HS-5 (cell line): ENCODE data around the gene TIMELESS.
"Not testable (repeated sequence)": the region's sequence is repeated elsewhere in the genome, so short reads cannot be mapped to it uniquely, and the experiment has no call there.

ENCODE experiments used
- DNase-seq: peaks from one replicate; pipeline ENCODE4 v3.0.0-alpha.2; 2012; ENCODE audit warnings: low read depth

TIMELESS gene

GRCh38 chr12:56468216-56469006, 19.2 kb upstream of the TIMELESS start, which contains the start of gene SPRYD4:
SPRYD4 (plus strand) TSS chr12:56468578; CDS start chr12:56468592, 14 bp downstream.
- DNase-seq = peak; percentile 60

DNA sequence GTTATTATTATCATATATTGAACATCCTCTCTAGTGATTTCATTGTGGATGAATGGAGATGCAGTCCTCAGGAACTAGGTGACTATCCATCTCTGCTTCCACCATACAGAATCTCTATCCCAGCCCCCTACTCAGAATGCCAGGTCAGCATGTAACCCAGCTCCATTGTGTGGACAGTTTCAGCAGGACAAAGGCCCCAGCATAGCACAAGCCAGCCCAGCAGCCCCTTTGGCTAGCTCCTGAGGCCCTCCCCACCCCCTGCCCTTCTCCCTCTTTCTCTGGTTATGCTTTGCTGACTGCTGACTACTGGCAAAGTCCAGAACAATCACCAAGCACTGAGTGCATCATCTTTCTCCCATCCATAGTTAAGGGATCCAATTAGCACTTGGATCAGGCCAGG, 13.3 kb upstream of the TIMELESS start:
- no peak for DNase-seq

- DNase-seq = peak; percentile 35
These were observed 12.3 kb upstream of the TIMELESS start for GRCh38 chr12:56461235-56462159.

GRCh38 chr12:56457817-56458216, 8.6 kb upstream of the TIMELESS start:
- no peak for DNase-seq

DNA sequence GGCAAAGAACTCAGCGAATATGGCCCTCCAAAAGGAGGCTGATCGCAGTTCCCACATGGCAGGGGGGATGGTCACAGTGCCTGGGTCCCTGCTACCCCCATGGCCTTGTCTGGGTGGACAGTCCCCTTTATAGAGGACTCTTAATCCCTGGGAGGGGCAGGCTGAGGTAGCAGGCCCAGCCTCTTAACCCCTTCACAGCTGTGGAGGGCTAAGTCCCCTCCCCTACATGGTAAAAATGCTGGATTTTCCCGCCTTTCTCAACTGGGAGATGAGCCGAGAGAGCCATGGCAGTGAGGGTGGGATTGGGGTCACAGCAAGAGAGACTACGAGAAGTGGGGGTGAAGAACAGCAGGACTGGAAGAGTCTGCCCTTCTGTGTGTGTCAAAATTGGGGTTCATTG, 5.3 kb upstream of the TIMELESS start, which contains the start of gene MIP:
TSS of gene MIP (minus strand) at position 101 of the 400 bp plus-strand sequence. CDS start at position 57, 44 bp downstream.
- DNase-seq = no peak

- DNase-seq = no peak
These were observed 1.9 kb upstream of the TIMELESS start for GRCh38 chr12:56451147-56451546.

DNA sequence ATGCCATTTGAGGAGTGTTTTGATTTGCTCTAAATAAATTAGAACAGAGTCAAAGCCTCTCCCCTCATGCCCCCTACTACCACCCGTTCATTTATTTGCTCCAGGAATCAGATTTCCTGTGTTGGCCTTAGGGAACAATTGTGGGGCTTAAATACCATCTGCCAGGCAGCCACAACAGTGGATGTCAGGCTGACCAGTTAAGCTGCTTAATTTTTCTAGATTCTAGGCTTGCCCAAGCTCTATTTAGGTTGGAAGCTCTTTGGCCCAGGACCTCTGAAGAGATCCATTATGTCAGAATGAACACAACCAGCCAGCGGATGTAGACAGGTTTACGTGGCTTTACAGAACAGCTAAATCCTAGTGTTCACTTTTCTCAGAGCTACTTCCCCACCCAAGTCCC, 1.0 kb upstream of the TIMELESS start:
- no peak for DNase-seq

DNA sequence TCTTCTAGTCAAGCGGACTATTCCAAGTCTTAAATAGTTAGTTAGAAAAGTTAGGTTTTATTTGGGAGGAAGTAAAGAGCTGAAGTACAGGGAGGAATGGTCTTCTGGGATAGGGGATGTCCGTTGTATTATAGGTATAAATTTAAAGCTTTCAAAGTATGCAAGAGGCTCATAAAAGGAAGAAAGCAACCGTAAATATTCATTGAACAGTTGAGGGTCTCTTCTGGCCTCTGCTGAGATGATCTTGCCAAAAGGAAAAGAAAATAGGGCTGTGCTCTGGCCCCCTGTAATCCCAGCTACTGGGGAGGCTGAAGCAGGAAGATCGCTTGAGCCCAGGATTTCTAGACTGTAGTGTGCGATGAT, 377 bp upstream of the TIMELESS start:
- no peak for DNase-seq

- DNase-seq = not testable (repeated sequence)
These were observed 6.0 kb downstream of the TIMELESS start for GRCh38 chr12:56443208-56443607.

DNA sequence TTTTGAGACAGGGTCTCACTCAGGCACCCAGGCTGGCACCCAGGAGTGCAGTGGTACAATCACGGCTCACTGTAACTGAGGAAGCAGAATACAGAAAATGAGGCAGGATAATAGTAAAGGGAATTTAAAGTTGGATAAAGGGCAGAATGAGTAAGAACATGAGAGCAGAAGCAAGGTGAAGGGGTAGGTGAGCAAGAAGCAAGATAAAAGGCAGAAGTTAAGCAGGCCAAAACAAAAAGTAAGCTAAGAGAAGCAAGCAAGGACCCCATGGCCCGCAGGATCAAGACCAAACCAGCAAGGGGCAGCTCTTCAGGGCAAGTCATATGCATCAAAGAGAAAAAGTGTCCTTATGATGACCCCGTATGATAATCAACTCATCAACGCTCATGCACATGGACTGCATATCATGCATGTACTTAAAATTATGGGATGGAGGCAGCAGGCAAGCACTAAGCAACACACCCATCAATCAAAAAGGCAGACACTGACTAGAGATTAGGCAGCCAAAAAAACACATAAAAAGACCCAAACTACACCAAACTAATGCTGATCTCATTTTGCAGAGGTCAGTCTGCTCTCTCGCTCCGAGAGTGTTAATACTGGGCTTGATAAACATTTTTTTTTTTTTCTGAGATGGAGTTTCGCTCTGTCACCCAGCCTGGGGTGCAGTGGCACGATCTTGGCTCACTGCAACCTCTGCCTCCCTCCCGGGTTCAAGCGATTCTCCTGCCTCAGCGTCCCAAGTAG, 11.6 kb downstream of the TIMELESS start:
- no peak for DNase-seq

DNA sequence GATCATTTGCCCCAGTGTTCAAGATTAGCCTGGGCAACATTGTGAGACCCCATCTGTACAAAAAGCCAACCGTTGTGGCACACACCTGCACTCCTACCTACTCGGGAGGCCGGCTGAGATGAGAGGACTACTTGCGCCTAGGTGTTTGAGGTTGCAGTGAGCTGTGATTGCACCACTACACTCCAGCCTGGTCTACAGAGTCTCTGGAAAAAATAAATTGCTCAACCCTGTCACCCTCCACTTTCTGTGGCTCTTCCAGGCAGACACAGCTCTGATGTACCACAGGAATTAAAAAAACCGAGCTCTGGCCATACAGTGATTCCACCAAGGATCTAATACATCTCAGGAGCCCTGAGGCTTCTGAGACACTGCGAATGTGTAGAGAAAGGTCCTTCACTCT, 14.4 kb downstream of the TIMELESS start:
- DNase-seq = no peak

- no peak for DNase-seq
These were observed 17.4 kb downstream of the TIMELESS start for GRCh38 chr12:56431850-56432249.

DNA sequence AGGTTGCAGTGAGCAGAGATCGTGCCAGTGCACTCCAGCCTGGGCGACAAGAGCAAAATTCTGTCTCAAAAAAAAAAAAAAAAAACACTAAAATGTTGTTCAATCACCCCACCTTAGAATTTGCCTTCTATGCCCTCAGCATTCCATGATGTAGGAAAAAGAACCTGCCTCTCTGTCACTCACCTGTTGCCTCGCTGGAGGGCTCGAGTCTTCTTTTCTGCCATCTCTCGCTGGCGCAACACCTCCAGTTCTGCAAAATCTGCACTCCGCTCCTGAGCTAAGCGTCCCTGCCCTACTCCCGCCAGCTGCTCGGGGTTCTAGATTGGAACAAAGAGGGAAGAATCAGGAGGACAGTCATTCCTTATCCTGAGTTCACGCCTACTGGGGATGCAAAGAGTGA, 17.9 kb downstream of the TIMELESS start:
- no peak for DNase-seq

- DNase-seq = no peak
These were observed 23.2 kb downstream of the TIMELESS start for GRCh38 chr12:56425940-56426438.

- DNase-seq = no peak
These were observed 24.0 kb downstream of the TIMELESS start for GRCh38 chr12:56425193-56425592.

DNA sequence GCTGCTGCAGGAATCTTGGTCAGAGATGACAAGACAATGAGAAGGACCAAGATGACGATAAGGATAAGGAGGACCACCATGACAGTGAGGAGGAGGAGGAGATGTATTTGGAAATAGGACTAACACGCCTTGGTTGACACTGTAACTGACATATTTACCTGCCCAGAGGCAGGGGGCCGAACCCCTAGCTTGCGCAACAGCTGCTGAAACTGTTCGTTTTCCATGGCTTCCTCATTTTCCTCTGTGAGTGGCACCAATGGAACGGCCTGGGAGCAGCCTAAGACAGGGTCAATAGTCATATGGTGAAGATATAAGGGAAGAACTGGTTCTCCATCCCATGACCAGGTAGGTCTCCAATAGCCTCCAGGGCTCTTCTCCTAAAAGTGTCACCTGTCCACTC, 28.8 kb downstream of the TIMELESS start:
- no peak for DNase-seq

DNA sequence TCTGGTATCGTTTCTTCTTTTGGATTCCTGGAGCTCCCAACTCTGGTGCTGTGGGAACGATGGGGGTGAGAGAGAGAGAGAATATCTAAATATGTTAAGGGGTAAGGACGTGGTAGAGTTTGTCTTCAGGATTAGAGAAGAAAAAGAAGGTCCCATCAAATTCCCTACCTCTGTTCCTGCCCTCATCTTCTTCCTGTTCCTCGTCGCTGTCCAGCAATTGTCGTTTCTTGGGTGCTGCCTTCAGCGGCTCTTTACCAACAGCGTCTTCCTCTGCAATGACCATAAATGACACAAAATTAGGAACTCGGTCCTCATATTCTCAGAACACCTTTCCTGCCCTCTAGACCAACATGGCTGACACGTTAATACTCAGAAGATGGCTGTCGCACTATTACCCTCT, 31.5 kb downstream of the TIMELESS start:
- no peak for DNase-seq

- no peak for DNase-seq
These were observed 34.8 kb downstream of the TIMELESS start for GRCh38 chr12:56414401-56414800.

DNA sequence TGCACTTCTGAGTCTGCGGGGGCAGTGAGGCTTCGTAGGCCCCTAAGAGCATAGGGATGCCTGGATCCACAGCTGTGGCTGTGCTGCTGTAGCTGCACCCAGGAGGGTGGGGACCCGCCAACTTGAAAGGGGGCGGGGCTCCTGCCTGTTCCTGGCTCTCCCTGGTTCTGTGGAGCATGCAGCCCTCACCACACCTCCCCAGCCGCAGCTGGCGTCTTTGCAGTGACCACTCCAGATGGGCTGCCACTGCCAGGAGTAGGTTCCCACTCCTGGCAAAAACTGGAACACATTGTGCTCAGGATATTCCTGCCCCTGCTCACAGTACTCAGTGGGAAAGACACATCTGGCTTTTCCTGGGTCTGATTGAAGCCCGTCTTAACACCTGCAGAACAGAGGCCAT, 35.8 kb downstream of the TIMELESS start:
- no peak for DNase-seq

DNA sequence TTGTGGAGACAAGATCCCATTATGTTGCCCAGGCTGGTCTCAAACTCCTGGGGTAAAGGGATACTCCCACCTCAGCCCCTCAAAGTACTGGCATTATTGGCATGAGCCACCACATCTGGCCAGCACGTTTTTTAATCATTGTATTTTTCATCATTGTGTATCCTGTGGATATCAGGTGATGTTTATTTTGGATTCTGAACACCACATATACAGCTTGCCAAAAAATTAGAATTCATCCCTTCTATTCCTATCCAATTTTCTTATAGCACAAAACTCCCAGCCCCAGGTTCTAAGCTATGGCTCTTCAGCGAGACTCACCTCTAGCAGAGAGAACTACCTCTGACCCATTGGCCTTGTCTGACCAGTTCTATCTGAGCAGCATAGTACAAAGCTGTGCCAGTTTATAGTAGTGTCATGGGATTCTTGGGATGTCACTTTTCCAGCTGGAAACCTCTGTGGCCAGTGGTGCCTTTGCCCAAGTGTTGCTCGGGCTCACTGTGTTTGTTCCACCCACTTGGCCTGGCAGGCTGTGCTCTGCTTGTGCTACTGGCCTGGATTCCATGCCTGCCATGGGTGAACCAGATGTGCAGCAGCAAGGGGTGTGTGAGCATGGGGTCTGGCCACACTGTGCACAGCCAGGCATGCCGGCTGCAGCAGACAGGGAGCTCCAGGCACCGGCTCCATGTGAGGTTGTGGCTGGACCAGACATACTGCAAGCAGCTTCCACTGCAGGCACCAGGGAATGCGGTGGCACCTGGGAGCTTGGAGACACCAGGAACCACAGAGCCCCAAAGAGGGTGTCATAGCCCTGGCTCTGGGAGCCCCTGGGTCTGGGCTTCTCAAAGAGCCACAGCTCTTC, 37.2 kb downstream of the TIMELESS start:
- no peak for DNase-seq

DNA sequence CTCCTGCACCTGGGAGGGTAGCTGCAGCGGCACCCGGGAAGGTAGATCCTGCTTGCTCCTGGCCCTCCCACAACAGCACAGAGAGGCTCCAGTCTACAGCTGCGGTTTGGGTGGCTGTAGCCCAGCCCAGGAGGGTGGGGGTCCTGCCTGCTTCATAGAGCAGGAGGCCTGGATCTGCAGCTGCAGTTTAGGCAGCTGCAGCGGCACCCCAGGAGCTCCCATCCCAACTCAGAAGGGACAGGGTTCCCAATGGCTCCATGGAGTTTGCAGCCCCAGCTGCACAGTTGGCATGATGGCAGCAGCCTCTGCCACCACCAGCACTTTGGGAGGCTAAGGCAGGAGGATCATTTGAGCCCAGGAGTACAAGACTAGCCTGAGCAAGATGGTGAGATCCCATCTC, 38.5 kb downstream of the TIMELESS start:
- DNase-seq = no peak
